Ovary (tissue), 3 donors: ENCODE results near the gene NKD2.

Experiments used
- EP300 ChIP-seq: sonication (generic); formaldehyde crosslinking; IDR thresholded peaks from one replicate; pipeline ENCODE4 v1.6.1; 2017; ENCODE audit warnings: antibody characterized with exemption
- POLR2A ChIP-seq: fragments of 450-650 bp; IDR thresholded peaks from one replicate; pipeline ENCODE4 v1.6.1; 2017; ENCODE audit warnings: antibody characterized with exemption, mild to moderate bottlenecking, moderate library complexity
- TF ChIP-seq, protein P1 (sequence below), 3 donors: fragments of 450-650 bp in 2 of 3; fragments of 200-600 bp in 1 of 3; IDR thresholded peaks; one replicate each; pipeline versions ENCODE4 v1.5.1 to v1.8.0; 2016 to 2022; ENCODE audit warnings: antibody characterized with exemption in 3 of 3, mild to moderate bottlenecking in 1 of 3
- donor health status: DM: no; HTN: no; CAD: no.

- TF ChIP-seq, protein P1, sequence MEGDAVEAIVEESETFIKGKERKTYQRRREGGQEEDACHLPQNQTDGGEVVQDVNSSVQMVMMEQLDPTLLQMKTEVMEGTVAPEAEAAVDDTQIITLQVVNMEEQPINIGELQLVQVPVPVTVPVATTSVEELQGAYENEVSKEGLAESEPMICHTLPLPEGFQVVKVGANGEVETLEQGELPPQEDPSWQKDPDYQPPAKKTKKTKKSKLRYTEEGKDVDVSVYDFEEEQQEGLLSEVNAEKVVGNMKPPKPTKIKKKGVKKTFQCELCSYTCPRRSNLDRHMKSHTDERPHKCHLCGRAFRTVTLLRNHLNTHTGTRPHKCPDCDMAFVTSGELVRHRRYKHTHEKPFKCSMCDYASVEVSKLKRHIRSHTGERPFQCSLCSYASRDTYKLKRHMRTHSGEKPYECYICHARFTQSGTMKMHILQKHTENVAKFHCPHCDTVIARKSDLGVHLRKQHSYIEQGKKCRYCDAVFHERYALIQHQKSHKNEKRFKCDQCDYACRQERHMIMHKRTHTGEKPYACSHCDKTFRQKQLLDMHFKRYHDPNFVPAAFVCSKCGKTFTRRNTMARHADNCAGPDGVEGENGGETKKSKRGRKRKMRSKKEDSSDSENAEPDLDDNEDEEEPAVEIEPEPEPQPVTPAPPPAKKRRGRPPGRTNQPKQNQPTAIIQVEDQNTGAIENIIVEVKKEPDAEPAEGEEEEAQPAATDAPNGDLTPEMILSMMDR (IDR thresholded peaks at IDR 0.05), result no peak
- TF ChIP-seq POLR2A (no peak), EP300 (no peak)
Measured at GRCh38 chr5:1075931-1076330, 67.3 kb downstream of the NKD2 start.
